Fibroblast of the conjunctiva (primary cell): ENCODE measurements around the gene PTPN7.
"Not testable (repeated sequence)": the region's sequence is repeated elsewhere in the genome, so short reads cannot be mapped to it uniquely, and the experiment has no call there.

Experiments
- DNase-seq: peaks from one replicate; pipeline ENCODE4 v3.0.0-alpha.2; 2010; ENCODE audit warnings: low read depth

The PTPN7 gene

DNA sequence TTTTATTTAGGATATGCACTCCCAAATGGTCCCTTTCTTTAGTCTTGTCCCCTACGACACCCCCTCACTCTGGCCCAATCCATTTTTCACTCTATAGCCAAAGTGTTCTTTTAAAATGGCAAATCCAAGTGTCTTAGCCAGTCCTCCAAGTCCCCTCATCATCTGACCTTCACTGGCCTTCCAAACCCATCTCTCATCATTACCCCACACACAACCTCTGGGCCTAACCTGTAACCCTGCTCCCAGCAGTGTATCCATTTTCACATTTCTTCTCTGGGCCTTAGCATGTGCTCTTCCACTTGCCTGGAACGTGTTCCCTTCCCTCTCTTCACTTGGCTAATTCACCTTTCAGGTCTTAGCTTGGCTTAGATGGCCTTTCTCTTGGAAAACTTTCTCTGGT is 9.4 kb downstream of the PTPN7 start:
- no peak for DNase-seq

DNA sequence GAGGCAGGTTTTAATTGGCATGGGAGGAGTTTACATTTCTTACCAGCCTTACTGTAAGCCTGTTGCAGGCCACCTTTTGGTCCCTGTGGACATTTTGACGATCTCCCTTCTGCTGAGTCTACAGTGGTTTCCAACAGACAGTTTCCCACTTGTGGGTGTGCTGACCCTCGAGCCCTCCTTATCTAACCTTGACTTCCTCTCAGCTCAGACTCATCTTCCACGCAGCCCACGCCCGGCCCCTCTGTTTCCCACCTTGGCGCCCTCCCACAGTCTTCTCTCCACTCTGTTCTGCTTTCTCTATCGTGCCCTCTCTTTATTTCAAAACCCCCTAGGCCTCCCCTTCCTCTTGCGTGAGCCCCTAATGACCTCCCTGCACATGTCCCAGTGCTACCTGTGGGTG is 9.8 kb downstream of the PTPN7 start:
- no peak for DNase-seq

DNA sequence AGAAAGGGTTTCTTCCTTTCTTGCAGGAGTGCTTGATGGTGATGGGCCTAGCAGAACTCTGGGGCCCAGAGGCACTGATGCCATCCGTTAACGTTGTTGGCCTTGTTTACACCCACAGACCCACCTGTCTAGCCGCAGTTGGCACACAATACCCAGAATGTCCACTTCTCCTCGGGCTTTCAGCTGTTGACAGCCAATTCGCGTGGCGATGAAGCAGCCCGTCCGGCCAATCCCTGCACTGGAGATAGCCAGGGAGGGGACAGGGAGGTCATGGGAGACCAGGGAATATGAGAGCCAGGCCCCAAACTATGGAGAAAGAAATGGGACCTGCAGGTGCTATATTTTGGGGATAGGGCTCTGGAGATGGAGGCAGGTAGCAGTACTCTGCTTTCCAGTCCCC is 10.2 kb downstream of the PTPN7 start:
- DNase-seq, result no peak

DNA sequence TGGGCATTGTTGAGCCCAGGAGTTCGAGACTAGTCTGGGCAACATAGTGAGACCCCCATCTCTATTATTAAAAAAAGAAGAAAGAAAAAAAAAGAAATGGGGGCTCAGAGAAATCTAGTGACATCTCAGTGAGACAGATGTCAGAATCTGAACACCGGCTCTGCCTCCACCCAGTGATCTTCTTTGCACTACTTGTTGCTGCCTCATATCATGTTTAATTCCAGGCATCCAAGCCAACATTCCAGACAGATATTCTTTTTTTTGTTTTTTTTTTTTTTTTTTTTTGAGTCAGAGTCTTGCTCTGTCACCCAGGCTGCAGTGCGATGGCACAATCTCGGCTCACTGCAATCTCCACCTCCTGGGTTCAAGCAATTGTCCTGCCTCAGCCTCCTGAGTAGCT is 10.8 kb downstream of the PTPN7 start:
- DNase-seq, result no peak

DNA sequence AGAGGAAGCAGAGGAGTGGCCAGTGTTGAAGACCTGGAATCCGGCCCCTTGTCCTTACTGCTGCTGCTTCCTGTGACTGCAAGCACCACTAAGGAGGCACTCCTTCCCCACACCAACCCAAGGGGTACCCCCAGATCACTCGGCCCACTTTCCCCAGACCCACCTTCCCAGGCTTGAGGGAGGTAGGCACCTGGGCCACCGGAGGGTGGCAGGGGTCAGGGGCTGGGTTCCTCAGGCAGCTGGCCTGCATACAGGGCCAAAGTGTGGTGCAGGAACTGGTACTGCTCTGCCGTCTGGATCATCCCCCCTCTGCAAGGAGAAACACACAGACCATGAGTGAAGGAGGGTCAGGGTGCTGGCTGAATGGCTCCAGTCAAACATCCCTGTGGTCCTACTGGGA is 12.0 kb downstream of the PTPN7 start:
- no peak for DNase-seq

DNA sequence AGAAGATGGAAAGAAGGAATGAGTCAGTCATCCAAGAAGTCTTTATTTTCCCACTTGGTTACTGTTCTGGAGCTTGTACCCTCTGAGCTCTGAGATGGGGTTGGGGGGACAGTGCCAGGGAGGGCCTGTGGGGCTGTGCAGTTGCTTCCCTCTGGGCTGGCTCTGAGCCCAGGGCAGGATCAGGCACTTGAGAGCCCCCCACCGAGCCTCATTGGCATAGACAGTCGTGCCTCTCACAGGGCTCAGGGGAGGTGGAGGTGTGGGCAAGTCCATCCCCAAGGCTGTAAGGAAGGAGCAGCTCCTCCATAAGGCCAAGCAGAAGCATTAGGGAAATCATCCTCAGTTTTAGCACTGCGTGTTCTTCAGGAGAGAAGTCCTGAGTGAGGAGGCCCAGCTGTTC is 13.4 kb downstream of the PTPN7 start:
- DNase-seq, result no peak

DNA sequence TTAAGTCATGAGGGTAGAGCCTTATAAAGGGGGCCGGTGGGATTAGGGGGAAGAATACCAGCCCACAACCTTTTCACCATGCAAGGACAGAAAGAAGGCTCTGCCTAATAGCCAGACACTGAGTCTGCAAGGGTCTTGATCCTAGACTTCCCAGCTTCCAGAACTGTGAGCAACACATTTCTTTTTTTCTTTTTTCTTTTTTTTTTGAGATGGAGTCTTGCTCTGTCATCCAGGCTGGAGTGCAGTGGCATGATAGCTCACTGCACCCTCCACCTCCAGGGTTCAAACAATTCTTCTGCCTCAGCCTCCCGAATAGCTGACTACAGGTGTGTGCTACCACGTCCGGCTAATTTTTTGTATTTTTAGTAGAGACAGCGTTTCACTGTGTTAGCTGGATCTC is 14.1 kb downstream of the PTPN7 start:
- no peak for DNase-seq

DNA sequence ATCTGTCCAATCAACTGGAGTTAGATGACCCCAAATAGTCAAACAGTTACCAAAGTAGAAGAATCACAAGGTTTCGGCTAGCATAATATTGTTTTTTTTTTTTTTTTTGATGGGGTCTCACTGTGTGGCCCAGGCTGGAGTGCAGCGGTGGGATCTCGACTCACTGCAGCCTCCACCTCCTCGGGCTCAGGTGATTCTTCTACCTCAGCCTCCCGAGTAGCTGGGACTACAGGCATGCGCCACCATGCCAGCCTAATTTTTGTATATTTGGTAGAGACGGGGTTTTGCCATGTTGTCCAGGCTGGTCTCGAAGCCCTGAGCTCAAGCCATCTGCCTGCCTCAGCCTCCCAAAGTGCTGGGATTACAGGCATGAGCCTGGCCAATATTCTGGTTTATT is 14.7 kb downstream of the PTPN7 start:
- DNase-seq, result not testable (repeated sequence)

DNA sequence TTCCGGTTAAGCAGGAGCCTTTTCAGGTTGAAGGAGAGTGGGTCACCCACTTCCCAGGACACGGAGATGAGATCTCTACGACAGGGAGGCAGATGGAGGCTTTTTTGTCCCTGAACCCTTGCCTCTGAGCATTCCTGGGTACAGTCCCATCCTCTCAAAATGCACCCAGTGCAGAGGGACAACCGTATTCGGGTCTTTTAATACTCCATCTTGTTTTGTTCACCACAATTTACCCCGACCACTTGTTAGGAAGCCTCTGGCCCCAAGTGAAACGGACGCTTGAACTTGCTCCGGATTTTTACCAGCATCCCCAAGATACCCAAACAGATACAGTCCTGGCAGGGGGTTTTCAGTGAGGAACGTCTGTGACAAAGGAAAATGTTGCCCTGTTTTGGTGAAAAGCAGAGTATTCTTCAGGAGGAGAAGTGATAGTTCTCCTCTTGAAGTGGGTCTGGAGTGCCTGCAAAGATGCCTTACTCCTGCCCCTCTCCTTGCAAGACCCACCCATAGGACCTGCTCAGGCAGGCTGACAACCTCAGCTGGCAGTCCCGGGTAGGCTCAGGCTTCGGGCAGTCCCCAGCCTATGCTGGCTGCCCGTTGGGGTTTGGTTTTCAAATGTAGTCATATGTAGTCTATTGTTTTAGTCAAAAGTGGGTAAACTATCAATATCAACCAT is 15.2 kb downstream of the PTPN7 start:
- no peak for DNase-seq

DNA sequence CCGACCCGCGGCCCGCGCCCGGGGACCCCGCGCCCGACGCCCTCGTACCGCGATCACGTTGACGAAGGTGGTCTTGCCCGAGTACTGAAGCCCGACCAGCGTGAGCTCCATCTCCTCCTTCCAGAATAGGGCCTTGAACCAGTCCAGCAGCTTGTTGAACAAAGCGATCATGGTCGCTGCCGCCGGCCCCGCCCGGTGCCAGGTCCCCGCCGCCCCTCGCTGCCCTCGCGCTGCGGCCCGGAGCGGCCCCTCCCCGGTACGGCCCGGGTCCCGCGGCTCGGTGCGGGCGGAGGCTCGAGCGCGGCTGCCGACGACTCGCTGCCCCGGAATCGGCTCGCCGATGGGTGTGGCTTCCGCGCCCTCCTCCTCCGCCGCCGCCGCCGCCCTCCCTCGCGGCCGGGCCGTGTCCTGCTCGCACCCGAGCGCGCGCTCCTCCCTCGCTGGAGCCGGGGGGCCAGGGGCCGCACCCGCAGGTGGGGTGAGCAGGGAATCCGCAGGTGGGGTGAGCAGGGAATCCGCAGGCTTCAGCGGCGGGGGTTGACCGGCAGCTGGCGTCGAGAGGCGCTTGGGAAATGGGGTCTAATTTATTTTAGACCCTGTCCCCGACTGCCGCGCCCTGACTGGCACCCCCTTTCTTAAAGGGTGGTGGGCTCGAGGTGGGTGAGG is 15.9 kb downstream of the PTPN7 start, which contains the start of gene ARL8A:
Gene ARL8A (minus strand): TSS at position 336 of the 666 bp plus-strand sequence. CDS start 165 bp downstream, at position 171.
- no peak for DNase-seq

DNA sequence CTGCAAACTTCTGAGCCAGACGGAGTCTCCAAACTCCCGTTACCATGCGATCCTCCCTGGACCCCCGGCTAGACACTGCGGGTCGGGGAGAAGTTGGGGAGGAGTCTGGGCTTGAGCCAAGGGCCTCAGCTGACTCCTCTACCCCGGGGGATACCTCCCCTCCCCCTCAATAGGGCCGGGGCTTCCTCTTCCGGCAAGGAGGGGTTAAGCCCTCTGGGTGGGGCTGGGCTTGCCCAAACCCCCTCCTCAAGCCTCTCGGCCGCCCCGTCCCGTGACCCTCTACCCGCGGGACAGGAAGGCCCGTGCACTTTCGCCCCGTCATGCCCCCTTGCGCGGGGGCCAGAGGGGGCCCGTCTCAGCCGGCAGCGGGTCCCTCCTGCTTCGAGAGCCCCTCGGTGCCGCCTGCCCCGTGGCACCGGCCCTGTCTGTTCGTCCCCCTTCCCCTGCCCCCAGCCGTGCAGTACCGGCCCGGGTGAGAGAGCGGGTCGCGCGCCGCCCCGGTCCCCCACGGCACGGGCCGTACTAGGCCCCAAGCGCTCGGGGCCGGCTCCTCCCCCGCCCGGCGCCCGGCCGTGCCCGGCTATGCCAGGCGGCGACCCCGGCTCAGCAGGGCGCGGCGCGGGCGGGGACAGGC is 16.5 kb downstream of the PTPN7 start:
- DNase-seq, result no peak

DNA sequence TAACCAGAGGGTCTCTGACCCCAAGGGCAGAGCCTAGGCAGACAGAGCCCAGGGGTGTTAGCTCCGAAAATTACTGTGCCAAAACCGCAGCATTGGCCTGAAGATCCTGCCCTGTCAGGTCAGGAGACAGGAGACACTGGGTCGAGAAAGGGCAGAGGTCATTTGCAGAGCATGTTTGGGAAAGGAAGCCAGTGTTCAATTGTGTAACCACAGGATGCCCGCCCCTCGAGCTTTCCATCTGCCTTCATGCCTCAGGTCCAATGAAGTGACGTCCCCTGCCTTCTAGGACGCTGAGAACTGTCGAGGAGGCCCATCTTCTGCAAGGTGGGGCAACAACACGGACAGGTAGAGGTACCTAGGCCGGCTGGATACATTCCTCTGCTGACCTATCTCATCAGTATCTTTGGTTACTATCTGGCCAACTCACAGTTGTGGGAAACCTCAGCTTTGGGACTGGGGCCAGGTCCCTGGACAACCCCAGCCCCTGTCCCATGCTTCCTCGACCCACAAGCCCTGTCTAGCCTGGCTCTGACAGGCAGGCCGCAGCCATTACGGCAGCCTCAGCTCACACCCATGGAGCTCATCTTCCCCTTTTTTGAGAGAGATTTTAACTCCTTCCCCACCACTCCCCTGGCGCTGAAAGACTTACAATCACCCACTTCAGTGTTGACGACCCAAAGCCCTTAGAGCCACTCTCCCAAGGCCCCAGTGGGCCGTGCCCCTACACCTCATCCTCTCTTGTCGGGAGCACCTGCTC is 17.2 kb downstream of the PTPN7 start:
- DNase-seq, result no peak

DNA sequence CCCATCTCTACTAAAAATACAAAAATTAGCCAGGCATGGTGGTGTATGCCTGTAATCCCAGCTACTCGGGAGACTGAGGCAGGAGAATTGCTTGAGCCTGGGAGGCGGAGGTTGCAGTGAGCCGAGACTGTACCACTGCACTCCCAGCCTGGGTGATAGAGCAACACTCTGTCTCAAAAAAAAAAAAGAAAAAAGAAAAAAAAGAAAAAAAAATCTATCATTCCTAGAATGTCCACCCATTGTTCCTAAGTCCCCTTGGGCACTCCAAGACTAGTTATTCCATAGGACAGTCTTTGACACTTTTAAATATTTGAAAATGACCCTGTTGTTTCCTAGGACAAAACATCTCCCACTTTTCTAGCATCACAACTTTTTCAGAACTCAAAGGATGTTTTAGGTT is 18.9 kb downstream of the PTPN7 start:
- not testable (repeated sequence) for DNase-seq

DNA sequence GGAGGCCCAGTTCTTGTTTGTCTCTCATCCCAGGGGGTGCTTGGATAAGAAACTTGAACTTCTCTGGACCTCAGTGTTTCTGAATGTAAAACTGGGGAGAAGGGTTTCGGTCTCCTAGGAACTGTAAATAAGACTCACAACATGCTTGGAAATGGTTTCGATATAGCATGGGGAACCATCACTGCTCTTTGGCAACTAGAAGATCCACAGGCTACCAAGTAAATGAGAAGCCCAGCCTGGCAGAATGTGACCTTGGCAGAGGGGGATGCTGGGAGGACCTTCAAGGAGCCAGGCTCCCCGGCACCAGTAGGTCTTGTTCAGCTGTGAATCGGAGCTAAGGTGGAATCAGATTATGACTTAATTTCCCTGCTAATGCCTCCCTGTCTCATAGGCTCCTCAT is 19.6 kb downstream of the PTPN7 start:
- no peak for DNase-seq

DNA sequence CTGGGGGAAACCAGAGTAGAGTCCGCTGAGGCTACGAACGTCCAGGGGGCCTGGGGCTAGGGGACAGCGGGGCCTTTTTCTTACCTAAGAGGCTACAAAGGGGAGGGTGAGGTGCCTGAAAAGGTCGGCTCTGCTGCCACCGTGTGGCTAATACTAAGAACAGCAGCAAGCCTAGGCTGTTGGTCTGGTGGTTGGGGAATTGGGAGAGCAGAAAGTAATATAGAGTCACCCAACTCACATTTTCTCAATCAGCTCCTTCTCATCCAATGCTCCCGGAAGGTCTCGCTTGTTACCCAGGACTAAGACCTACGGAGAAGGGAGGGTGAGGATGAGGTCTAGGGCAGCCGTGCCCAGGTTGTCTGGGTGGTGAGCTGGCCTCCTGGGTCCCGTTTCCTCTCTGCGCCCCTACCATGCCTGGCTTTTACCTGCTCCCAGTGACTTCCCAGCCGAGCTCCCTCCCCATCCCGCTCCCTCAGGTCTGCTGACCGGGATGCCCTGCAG is 25.1 kb downstream of the PTPN7 start:
- no peak for DNase-seq

DNA sequence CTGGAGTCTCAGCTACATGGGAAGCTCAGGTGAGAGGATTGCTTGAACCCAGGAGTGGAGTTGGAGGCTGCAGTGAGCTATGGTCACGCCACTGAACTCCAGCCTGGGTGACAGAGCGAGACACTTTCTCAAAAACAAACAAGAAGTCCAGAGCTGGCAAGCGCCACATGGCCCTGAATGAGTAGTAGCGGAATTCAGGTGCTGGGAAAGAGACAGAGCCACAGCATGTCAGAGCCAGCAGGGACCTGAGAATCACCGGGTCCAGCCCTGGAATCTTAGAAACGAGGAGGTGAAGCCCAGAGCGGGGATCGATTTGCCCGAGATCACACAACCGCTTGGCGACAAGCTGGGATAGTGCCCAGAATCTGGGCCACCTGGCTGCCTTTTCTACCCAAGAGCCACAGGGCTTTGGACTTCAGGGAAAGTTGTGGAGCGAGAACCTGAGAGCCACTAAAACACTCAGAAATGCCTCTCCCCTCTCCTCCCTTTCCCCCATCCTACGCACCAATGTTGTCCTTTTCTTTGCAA is 25.7 kb downstream of the PTPN7 start:
- no peak for DNase-seq

DNA sequence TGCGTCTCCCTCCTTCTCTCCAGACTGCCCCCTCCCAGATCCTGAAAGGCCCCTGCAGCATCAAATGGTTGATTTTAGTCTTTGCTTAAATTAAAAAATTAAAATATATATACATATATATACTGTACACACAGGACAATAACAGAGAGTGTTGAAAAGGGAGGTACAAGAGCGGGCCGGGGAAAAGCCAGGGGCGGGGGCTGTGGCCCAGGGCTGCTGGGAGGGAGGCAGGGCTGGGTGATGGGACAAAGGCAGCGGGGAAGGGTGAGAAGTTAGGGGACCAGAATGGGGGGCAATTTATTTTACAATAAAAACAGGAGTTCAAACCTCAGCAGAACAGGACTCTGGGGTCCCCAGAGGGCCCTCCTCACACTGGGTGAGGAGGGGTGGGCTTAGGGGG is 26.4 kb downstream of the PTPN7 start:
- no peak for DNase-seq

DNA sequence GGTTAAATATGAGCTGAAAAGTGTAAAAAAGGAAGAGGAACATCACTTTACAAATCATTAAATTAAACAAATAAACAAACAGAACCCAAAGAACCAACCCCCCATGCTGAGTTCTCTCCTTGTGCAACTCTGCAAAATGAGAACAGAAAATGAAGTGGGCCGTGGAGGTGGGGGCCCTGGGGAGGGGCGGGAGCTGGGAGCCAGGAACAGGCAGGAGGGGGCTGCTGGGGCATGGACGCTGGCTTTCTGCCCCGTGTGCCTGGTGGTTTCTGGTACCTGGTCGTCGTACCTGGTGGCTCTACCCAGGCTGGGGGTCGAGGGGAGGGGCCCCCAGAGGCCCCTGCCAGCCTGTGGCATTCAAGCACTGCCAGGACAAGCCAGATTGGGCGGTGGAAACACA is 26.9 kb downstream of the PTPN7 start:
- DNase-seq, result no peak

DNA sequence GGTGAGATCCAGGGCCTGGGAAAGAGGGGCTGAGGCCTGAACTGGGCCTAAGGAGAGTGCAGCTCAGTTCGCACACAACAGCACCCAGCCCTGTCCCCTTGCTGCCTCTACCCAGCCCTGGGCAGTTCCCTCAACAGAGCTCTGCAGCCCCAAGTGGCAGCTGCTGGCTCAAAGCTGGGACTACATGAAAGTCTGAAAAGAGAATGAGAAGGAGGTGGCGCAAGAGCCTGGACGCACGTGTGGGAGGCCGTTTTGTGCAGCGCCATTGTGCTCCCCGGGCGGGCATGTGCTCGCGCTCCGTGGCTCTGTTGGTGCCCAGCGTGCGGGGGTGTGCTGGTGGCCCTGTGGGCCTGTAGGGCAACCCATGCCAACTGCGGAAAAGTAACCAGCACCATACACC is 27.4 kb downstream of the PTPN7 start:
- DNase-seq, result no peak

DNA sequence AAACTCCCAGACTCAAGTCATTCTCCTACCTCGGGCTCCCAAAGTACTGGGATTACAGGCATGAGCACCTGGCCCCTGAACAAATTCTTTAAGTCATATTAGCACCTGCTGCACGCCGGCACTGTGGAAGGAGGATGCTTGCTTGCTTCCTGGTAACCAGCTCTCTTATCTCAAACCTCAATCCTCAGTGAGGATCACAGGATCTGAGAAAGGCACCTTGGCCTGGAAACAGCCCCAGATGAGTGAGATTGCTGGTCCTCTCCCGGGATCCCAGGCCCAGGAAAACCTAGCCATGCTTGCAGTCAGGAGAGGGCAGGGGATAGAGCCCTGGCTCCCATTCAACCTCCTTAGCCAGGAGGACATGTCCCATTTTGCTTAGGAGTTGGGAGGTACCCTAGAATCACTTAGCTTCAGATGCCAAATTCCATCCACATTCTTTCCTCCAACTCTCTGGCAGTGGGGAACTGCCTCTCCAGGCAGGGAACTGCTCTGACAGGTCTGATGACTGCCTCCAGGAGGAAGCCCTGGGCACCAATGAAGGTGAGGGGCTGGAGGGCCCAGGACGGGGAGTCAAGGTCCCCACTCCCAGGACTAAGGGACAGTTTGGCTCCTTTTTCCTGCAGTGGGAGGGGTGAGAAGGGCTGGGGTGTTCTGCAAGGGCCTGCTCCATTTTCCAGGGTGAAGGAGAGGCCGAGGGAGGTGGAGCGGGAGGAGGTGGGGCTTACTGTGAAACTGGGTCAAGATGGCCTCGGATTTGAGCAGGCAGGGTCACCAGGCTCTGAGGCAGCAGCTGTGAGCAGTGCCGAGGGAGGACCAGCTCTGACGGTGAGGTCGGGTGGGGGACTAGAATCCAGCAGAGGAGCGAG is 28.2 kb downstream of the PTPN7 start:
- no peak for DNase-seq

DNA sequence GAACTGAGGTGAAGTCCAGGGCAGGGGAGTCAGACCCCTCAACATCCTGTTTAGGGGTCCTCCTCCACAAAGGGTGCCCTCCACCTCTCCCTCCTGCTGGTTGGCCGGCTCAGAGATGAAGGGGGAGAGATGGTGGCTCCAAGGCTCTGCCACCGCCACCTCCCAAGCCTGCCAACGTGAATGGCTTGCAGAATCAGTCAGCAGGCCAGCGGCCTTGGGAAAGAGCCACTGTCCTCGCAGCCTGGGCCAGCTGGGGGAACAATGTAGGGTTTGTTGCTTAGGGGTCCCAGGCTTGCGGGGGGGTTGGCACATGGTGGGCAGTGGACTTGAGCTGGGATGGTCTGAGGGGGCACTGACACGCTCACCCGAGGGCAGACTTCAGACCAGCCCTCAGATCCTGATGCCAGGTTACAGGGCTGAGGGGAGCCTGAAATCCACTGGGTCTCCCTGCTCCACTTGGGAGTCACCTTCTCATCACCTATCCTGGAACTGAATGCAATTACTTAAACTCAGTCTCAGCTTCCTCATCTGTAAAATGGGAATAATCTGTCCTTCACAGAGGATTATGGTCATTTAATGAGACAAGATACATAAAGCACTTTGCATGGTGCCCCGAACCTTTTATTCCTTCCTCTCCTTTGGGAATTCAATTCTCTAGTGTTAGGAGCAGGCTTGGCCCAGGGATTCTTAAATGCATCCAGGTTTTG is 29.4 kb downstream of the PTPN7 start:
- DNase-seq, result no peak
